CD14-positive monocyte (primary cell): ENCODE data around the gene DCTD. TPM values are rescaled to one million over a fixed set of nuclear protein-coding genes. Genes with fewer than 3 reads are reported as not detected.

Experiments
- DNase-seq, 3 donors: peaks; one replicate each; pipeline ENCODE4 v3.0.0-alpha.2; 2011 to 2022
- H2AFZ ChIP-seq: 2 replicates; pipeline ENCODE4 v1.6.0; 2012; ENCODE audit warnings: mild to moderate bottlenecking, low read depth, low read length, inconsistent platforms; ENCODE audit not compliant: insufficient read depth, poor library complexity, severe bottlenecking
- H3K27ac ChIP-seq, 2 donors: 1 replicate in 1 of 2; 2 replicates in 1 of 2; pipeline ENCODE4 v1.5.1; 2012 to 2013; ENCODE audit warnings: low read length in 2 of 2, control low read depth in 1 of 2, inconsistent platforms in 1 of 2, low read depth in 1 of 2, mild to moderate bottlenecking in 1 of 2
- H3K27me3 ChIP-seq, 2 donors: one replicate each; pipeline versions ENCODE4 v1.6.0 to v1.6.1; 2011 to 2013; ENCODE audit warnings: low read length in 2 of 2; ENCODE audit not compliant: control insufficient read depth in 2 of 2, insufficient read depth in 2 of 2
- H3K36me3 ChIP-seq, 2 donors: replicated peaks in 1 of 2; 1 replicate in 1 of 2; 2 replicates in 1 of 2; pipeline versions ENCODE4 v1.5.1 to v1.6.1; 2012 to 2013; ENCODE audit warnings: low read length in 2 of 2, control low read depth in 1 of 2, inconsistent platforms in 1 of 2, mild to moderate bottlenecking in 1 of 2; ENCODE audit not compliant: insufficient read depth in 2 of 2, control insufficient read depth in 1 of 2
- H3K4me1 ChIP-seq, 2 donors: 1 replicate in 1 of 2; 2 replicates in 1 of 2; pipeline versions ENCODE4 v1.5.1 to v1.6.1; 2012 to 2013; ENCODE audit warnings: low read length in 2 of 2, control low read depth in 1 of 2, inconsistent platforms in 1 of 2, mild to moderate bottlenecking in 1 of 2, moderate library complexity in 1 of 2; ENCODE audit not compliant: insufficient read depth in 2 of 2, control insufficient read depth in 1 of 2
- H3K4me2 ChIP-seq: replicated peaks from 2 replicates; pipeline ENCODE3; 2012; ENCODE audit warnings: low read length, moderate library complexity, mild to moderate bottlenecking; ENCODE audit not compliant: poor library complexity, severe bottlenecking; ENCODE audit errors: extremely low read depth
- H3K4me3 ChIP-seq, 3 experiments: fragments of 200-600 bp in 1 of 3; sonication (generic) in 1 of 3; replicated peaks in 1 of 3; 1 replicate in 2 of 3; 2 replicates in 1 of 3; pipeline ENCODE4 v1.5.1; 2011 to 2013; ENCODE audit warnings: low read length in 3 of 3, mild to moderate bottlenecking in 3 of 3, control low read depth in 2 of 3, low read depth in 2 of 3, inconsistent platforms in 1 of 3, moderate library complexity in 1 of 3
- H3K79me2 ChIP-seq: 2 replicates; pipeline ENCODE4 v1.6.0; 2012; ENCODE audit warnings: mild to moderate bottlenecking, control low read depth, inconsistent platforms, low read length, moderate library complexity; ENCODE audit not compliant: insufficient read depth
- H3K9ac ChIP-seq: 2 replicates; pipeline ENCODE4 v1.6.0; 2017; ENCODE audit warnings: low read length, mild to moderate bottlenecking; ENCODE audit not compliant: insufficient read depth, poor library complexity, severe bottlenecking
- H3K9me3 ChIP-seq, 2 donors: replicated peaks in 1 of 2; 1 replicate in 1 of 2; 2 replicates in 1 of 2; pipeline versions ENCODE4 v1.5.1 to v1.6.1; 2012 to 2013; ENCODE audit warnings: low read length in 2 of 2, control low read depth in 1 of 2; ENCODE audit not compliant: control insufficient read depth in 1 of 2, insufficient read depth in 1 of 2
- H4K20me1 ChIP-seq: 2 replicates; pipeline ENCODE4 v1.6.0; 2012; ENCODE audit warnings: mild to moderate bottlenecking, low read length, control low read depth, moderate library complexity; ENCODE audit not compliant: insufficient read depth
- H3K27ac Mint-ChIP-seq, 7 donors: one replicate each; pipeline ENCODE4 v1.8.0; 2020; ENCODE audit warnings: mild to moderate bottlenecking in 7 of 7, mixed read lengths in 7 of 7, moderate library complexity in 6 of 7, inconsistent platforms in 2 of 7
- H3K27me3 Mint-ChIP-seq, 3 donors: one replicate each; pipeline ENCODE4 v1.8.0; 2021 to 2022; ENCODE audit warnings: low read depth in 3 of 3, mild to moderate bottlenecking in 3 of 3, mixed read lengths in 3 of 3, moderate library complexity in 3 of 3, inconsistent platforms in 1 of 3
- H3K36me3 Mint-ChIP-seq, 2 donors: one replicate each; pipeline ENCODE4 v1.8.0; 2020; ENCODE audit warnings: mixed read lengths in 2 of 2, inconsistent platforms in 1 of 2, mild to moderate bottlenecking in 1 of 2
- H3K4me1 Mint-ChIP-seq: one replicate; pipeline ENCODE4 v1.8.0; 2020; ENCODE audit warnings: mild to moderate bottlenecking, mixed read lengths
- H3K4me3 Mint-ChIP-seq, 2 donors: one replicate each; pipeline ENCODE4 v1.8.0; 2020; ENCODE audit warnings: mild to moderate bottlenecking in 2 of 2, mixed read lengths in 2 of 2, moderate library complexity in 1 of 2
- H3K9me3 Mint-ChIP-seq, 7 donors: one replicate each; pipeline ENCODE4 v1.8.0; 2020 to 2022; ENCODE audit warnings: mixed read lengths in 7 of 7, mild to moderate bottlenecking in 6 of 7, moderate library complexity in 6 of 7, inconsistent platforms in 2 of 7
- CTCF ChIP-seq: fragments of 200-600 bp; IDR thresholded peaks from one replicate; pipeline ENCODE4 v1.8.0; 2022; ENCODE audit warnings: antibody characterized with exemption, mild to moderate bottlenecking
- whole genome bisulfite sequencing: methylation state at CpG from one replicate; pipeline ENCODE4 v1.1.5; 2013; ENCODE audit warnings: missing lambda C conversion rate; ENCODE audit not compliant: insufficient coverage; 5-methylcytosine and 5-hydroxymethylcytosine counted together
- intact Hi-C, 2 donors: fragments of 100-400 bp; cut with micrococcal nuclease; formaldehyde crosslinking; loops; one replicate each; pipeline versions ENCODE4 v1.15.0 to v1.15.1; 2023
- polyA plus RNA-seq, 3 donors: library from polyadenylated mRNA; depleted of rRNA in 1 of 3; unstranded in 2 of 3; stranded (reverse) in 1 of 3; fragments of 300-500 nt in 2 of 3; fragments of >200 nt in 1 of 3; fragmentation: Illumina TruSeq in 2 of 3; gene quantifications; 1 replicate in 2 of 3; 2 replicates in 1 of 3; pipeline ENCODE4 v1.2.3, GENCODE V29; 2012 to 2021

The DCTD gene
- polyA plus RNA-seq, 3 donors, result 45.8 to 49.9 (median 47.8) TPM

GRCh38 chr4:182913621-182914020 is 3.6 kb downstream of the DCTD start:
- peaks cover 19% of the 10 kb centered on the region for H3K4me1 Mint-ChIP-seq
- 86% methylated on average over 2 of the region's 2 CpGs for WGBS
- no peak overlapping the region for H3K27ac Mint-ChIP-seq
- no peaks in the 10 kb centered on the region for H4K20me1 ChIP-seq
- no peaks in the 10 kb centered on the region for H3K27me3 ChIP-seq
- intact Hi-C loops, result no loop called here
- no peaks in the 10 kb centered on the region for H3K9me3 Mint-ChIP-seq
- no peaks in the 10 kb centered on the region for H3K9me3 ChIP-seq
- H3K4me3 Mint-ChIP-seq, result no peak overlapping the region
- H3K9ac ChIP-seq, result no peak overlapping the region
- no peak overlapping the region for H2AFZ ChIP-seq
- TF ChIP-seq CTCF, result no peak
- peaks cover 54 to 62% of the 10 kb centered on the region in 2 donors for H3K36me3 Mint-ChIP-seq
- no peak overlapping the region for H3K27ac ChIP-seq
- DNase-seq, result no peak
- no peak overlapping the region for H3K4me2 ChIP-seq
- peaks cover 30 to 60% of the 10 kb centered on the region in 2 donors for H3K36me3 ChIP-seq
- no peaks in the 10 kb centered on the region for H3K27me3 Mint-ChIP-seq
- H3K4me3 ChIP-seq, result no peak overlapping the region
- H3K4me1 ChIP-seq, result peaks cover 15 to 21% of the 10 kb centered on the region in 2 donors
- H3K79me2 ChIP-seq, result no peaks in the 10 kb centered on the region

- Histone ChIP-seq H2AFZ (no peak overlapping the region), H3K27me3 (no peaks in the 10 kb centered on the region), H3K79me2 (no peaks in the 10 kb centered on the region), H3K27ac (no peak overlapping the region), H3K4me2 (no peak overlapping the region), H4K20me1 (no peaks in the 10 kb centered on the region), H3K9ac (no peak overlapping the region), H3K4me3 (no peak overlapping the region), H3K36me3 (peaks cover 30 to 66% of the 10 kb centered on the region in 2 donors), H3K4me1 (peaks cover 10 to 15% of the 10 kb centered on the region in 2 donors), H3K9me3 (no peaks in the 10 kb centered on the region)
- Mint-ChIP-seq H3K9me3 (no peaks in the 10 kb centered on the region), H3K36me3 (peaks cover 57 to 62% of the 10 kb centered on the region in 2 donors), H3K27ac (no peak overlapping the region), H3K4me3 (no peak overlapping the region), H3K27me3 (no peaks in the 10 kb centered on the region), H3K4me1 (peaks cover 13% of the 10 kb centered on the region)
- DNase-seq, result no peak
- intact Hi-C loops, result no loop called here
- no peak for TF ChIP-seq CTCF
- WGBS, result 100% methylated on average over 2 of the region's 8 CpGs
Observed at GRCh38 chr4:182913036-182913435, 4.2 kb downstream of the DCTD start.
